Left hindlimb (tissue), 1 donor: Measurements from ENCODE around the gene BCL3.

Experiments
- DNase-seq: peaks from one replicate; pipeline ENCODE4 v3.0.0-alpha.2; 2018

The BCL3 gene

GRCh38 chr19:44795398-44795987 lies 47.0 kb downstream of the BCL3 start:
- DNase-seq = no peak

GRCh38 chr19:44796701-44797115 lies 48.2 kb downstream of the BCL3 start:
- DNase-seq = peak; percentile 62

DNA sequence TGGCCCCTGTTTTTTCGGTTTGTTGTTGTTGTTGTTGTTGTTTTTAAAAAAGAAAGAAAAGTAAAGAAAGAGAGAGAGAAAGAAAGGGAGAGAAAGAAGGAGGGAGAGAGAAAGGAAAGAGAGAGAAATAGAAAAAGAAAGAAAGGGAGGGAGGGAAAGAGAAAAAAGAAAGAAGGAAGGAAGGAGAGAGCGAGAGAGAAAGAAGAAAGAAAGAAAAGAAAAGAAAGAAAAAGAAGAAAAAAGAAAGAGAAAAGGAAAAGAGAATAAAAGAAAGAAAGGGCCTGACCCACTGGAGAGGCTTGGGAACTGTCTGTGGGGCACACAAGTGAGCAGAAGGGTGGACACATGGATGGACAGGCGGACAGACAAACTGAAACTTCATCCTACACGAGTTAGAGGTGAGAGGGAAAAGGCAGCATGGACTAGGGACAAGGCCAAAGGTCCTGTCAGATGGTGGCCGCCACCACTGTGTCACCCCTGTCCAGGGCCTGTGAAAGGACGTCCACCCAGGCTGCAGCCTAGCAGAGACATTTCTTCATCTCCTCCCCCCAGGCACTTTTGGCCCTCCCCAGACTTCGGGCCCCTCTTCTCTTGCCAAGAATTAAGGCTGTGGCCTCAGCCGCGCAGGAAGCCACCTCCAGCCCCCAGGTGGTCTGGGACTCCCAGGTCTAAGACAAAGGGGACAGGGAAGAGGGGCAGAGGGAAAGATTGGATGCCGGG lies 51.3 kb downstream of the BCL3 start:
- DNase-seq = no peak

DNA sequence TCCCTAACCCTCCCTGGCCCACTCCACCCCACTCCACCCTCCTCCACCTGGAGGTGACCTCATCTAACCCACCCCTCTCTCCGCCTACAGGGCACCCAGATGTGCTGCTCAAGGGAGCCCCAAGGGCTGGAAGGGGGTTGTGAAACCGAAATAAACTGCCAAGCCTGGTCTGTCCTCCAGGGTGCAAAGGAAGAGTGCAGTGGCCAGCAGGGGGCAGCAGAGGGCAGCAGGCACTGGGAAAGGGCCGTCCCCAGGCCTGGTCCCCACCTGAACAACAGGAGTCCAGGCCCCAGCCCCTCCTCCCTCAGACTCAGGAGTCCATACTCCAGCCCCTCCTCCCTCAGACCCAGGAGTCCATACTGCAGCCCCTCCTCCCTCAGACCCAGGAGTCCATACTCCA lies 52.0 kb downstream of the BCL3 start:
- DNase-seq = peak; percentile 80

DNA sequence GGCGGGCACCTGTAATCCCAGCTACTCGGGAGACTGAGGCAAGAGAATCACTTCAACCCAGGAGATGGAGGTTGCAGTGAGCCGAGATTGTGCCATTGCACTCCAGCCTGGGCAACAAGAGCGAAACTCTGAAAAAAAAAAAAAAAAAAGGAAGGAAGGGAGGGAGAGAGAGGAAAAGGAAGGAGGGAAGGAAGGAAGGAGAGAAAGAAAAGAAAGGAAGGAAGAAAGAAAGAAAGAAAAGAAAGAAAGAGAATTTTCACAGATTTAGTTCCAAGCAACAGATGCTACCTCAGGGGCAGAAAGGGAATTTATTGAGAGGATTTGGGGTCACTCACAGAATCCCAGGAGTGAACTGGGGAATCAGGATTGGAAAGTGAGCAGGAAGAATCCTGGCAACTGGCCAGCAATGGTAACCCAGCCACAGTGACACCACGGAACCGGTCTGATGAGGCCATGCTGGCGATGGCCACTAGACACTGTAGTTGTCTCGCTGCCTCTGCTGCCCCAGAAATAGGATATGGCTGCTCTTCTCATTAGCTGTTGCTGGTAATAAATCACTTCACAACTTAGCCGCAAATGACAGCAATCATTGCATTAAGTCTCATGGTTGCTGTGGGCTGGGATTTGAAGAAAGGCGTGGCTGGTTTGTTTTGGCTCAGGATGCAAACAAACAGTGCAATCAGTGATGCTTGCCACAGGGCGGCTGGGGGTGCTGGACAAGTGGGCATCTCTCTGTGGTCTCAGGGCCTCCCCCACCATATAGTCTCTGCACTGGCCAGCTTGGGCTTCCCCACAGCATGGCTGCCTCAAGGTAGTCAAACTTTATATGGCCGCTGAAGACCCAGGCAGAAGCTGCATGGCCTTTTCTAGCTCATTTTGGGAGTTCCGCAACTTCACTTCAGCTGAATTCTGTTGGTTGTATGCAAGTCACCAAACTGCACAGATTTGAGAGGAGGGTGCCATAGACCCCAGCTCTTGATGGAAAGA lies 55.2 kb downstream of the BCL3 start:
- no peak for DNase-seq

DNA sequence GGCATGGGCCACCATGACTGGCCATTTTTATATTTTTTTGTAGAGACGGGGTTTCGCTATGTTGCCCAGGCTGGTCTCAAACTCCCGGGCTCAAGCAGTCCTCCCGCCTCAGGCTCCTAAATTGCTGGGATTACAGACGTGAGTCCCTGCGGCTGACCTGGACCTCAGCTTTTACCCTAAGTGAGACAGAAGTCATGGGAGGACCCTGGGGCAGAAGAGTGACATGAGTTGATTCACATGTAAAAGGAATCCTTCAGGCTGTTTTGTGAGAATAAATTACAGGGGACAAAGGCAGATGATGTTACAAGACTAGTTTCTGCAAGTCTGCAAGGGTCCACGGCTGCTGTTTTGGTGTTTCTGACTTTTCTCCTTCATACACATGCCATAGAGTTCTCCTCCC lies 57.8 kb downstream of the BCL3 start:
- no peak for DNase-seq

DNA sequence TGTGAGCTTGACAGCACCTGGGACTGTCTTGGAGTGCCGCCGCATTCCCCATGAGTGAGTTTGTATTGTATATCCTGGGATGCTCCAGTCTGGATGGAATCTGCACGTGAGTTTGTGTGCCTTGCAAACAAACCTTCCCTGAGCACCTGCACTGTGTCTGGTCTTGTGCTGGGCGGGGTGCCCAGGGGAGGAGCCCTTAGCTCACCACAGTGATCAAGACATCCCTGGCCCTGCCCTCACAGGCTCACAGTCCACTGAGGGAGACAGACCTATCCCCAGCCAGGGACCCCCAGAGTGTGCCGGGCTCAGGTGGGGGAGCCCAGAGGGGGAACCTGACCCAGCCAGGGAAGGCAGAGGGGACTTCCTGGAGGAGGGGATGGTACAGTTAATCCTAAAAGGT lies 58.7 kb downstream of the BCL3 start:
- DNase-seq = no peak

DNA sequence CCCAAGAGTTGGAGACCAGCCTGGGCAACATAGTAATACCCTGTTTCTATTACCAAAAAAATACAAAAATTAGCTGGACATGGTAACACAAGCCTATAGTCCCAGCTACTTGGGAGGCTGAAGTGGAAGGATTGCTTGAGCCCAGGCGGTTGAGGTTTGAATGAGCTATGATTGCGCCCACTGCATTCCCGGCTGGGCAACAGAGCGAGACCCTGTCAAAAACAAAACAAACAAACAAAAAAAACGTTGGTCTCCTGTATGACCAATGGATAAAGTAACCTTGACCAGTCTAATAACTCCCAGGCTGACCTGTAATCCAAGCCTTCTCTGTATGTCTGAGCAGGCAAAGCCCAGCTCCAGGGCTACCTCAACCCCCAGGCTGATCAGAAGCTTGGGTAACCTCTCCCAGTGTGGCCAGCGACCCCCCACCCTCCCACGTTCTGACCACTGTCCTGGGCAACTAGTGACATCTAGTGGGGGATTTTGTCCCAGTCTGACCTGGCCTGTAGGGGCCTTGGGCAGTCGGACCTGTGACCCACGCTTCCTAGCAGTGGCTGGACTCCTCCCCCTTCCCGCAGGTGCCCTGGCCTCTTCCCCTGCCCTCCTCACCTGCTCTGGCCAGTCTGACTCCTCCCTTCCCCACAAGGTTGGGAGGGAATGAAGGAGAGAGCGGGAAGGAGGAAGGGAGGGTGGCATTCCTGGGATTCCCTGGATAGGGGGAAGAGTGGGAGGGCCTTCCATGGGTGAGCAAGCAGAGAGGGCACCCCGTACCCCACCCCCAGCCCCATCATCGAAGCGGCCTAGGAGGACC lies 59.3 kb downstream of the BCL3 start:
- DNase-seq = no peak

DNA sequence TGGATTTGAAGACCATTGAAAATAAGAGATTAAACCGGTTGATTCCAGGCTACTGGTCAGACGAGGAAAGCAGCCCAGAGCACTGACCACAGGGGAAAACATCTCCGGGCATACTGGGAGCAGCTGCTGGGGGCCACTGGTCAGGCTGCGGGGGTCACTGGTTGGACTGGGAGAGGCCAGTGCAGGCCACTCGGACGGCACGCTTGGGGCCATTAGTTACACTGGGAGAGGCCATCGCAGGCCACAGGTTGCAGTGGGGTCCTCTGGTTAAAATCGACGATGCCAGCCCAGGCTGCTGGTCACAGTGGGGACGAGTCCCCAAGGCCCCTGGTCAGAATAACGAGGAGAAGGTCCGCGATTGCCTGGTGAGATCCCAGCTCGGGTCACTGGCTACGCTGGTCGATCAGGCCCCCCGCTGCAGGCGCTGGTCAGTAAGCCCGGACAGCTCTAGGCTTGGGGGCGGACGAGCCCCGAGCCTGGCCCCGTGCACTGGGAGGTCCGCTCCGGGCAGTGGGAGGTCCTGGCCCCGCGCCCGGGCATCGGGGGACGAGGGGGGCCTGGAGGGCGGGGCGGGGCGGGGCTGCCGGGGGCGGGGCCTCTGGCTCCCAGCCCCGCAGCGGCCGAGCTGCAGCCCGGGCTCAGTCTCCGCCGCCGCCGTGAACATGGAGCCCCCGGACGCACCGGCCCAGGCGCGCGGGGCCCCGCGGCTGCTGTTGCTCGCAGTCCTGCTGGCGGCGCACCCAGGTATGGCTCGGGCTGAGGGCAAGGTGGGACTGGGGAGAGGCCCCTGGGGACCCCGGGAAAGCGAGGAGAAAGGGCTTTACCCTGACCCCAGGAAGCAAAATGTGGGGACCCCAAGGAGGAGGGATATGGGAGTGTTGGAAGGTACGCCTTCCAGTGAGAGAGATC lies 60.2 kb downstream of the BCL3 start, which contains the start of gene BCAM:
TSS of gene BCAM (plus strand) at position 641 of the 909 bp plus-strand sequence. CDS start at position 663, 22 bp downstream.
- DNase-seq = peak; percentile 88
